ENCODE results near the gene DNMBP.
"Not testable (repeated sequence)": the region's sequence is repeated elsewhere in the genome, so short reads cannot be mapped to it uniquely, and the experiment has no call there.

Gene DNMBP

GRCh38 chr10:100014071-100014762 is 4.5 kb upstream of the DNMBP start:
- Histone ChIP-seq H3K27me3 (ENCODE audit: insufficient read depth, poor library complexity, severe bottlenecking) (peaks cover 8% of the 10 kb centered on the region), H3K4me3 (replicated peaks; ENCODE audit: insufficient read depth, low read length) (no peak overlapping the region), H3K27ac (replicated peaks) (no peak overlapping the region)
- TF ChIP-seq POLR2AphosphoS5 (IDR thresholded peaks at IDR 0.05; ENCODE audit: low read depth) (no peak), SPI1 (IDR thresholded peaks at IDR 0.05; ENCODE audit: borderline replicate concordance, low read depth) (no peak), REST (IDR thresholded peaks at IDR 0.05; ENCODE audit: insufficient replicate concordance, low read depth) (no peak), CTCF (IDR thresholded peaks at IDR 0.05; ENCODE audit: insufficient read depth, low read length) (no peak), GABPA (IDR thresholded peaks at IDR 0.05; ENCODE audit: low read depth) (no peak)
- DNase-seq (ENCODE audit: low read depth in 1 of 2, low spot score in 1 of 2), result no peak

GRCh38 chr10:100013621-100014020 is 3.9 kb upstream of the DNMBP start:
- no peak for TF ChIP-seq REST (IDR thresholded peaks at IDR 0.05; ENCODE audit: insufficient replicate concordance, low read depth)
- TF ChIP-seq POLR2AphosphoS5 (IDR thresholded peaks at IDR 0.05; ENCODE audit: low read depth), result no peak
- no peak for TF ChIP-seq CTCF (IDR thresholded peaks at IDR 0.05; ENCODE audit: insufficient read depth, low read length)
- TF ChIP-seq GABPA (IDR thresholded peaks at IDR 0.05; ENCODE audit: low read depth), result no peak
- TF ChIP-seq SPI1 (IDR thresholded peaks at IDR 0.05; ENCODE audit: borderline replicate concordance, low read depth), result no peak
- no peak overlapping the region for H3K27ac ChIP-seq (replicated peaks)
- no peak overlapping the region for H3K4me3 ChIP-seq (replicated peaks; ENCODE audit: insufficient read depth, low read length)
- no peak for DNase-seq (ENCODE audit: low read depth in 1 of 2, low spot score in 1 of 2)
- peaks cover 8% of the 10 kb centered on the region for H3K27me3 ChIP-seq (ENCODE audit: insufficient read depth, poor library complexity, severe bottlenecking)

GRCh38 chr10:100011906-100012305 is 2.2 kb upstream of the DNMBP start:
- H3K4me3 ChIP-seq (replicated peaks; ENCODE audit: insufficient read depth, low read length); H3K27ac ChIP-seq (replicated peaks); H3K27me3 ChIP-seq (ENCODE audit: insufficient read depth, poor library complexity, severe bottlenecking); DNase-seq (ENCODE audit: low read depth in 1 of 2, low spot score in 1 of 2): not testable (repeated sequence)

- peak; percentile 18 for TF ChIP-seq CTCF (IDR thresholded peaks at IDR 0.05; ENCODE audit: insufficient read depth, low read length)
- TF ChIP-seq REST (IDR thresholded peaks at IDR 0.05; ENCODE audit: insufficient replicate concordance, low read depth), result no peak
- peak; percentile 6 to 32 for DNase-seq (ENCODE audit: low read depth in 1 of 2, low spot score in 1 of 2)
- no peak overlapping the region for H3K27ac ChIP-seq (replicated peaks)
These were observed 409 bp downstream of the DNMBP start for GRCh38 chr10:100009283-100009792.

More at GRCh38 chr10:100009283-100009792, 409 bp downstream of the DNMBP start:
- Histone ChIP-seq H3K27me3 (ENCODE audit: insufficient read depth, poor library complexity, severe bottlenecking) (peaks cover 8% of the 10 kb centered on the region), H3K4me3 (replicated peaks; ENCODE audit: insufficient read depth, low read length) (peak overlapping the region; percentile 62)

Measured in HL-60 (cell line).